SKM-1 treated with dmso at 0.1 percent for 144 hours (cell line): ENCODE measurements around the gene TM9SF1.
A peak's percentile ranks its signal among the peaks of the same experiment; 100 is the strongest.

Experiments used
- DNase-seq: peaks from one replicate; lab custom pipeline; 2025; ENCODE audit not compliant: unreplicated experiment; lab: John Stamatoyannopoulos, UW

The TM9SF1 gene

DNA sequence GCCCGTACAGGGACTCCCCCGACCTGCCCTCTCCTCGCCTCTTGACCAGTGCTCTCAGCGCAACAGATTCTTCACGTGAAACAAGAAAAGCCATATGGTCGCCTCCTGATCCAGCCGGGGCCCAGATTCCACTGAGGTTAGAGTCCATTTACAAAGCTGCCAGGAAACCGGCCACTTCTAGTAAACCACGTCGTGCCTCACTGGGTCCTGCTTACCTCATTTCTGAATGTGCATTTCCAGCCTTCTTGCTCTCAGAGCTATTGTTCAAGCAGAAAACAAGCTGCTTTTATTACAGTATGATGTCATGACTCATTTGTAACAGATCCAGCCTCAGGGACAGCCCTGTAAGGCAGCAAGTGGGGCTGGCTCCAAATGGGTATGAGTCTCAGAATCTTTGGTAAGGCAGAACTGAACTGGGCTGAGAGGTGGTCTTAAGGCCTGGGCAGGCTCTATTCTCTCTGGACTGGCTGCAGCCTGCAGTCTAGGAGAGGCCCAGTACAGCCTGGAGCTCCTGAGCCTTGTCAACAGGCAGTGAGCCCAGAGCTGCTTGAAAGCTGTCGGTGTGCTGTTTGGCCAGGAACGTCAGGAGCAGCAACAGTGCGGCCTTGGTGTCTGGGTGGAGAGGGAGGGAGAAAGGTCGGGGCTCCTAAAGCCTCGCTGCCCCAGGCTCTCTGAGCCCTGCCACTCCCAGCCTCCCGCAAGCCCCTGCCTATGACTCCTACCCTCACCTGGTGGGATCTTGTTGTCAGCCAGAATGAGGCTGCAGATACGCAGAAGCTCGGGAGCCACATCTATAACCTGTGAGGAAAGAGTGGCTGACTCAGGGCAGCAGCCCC is 15.1 kb downstream of the TM9SF1 start:
- no peak for DNase-seq

DNA sequence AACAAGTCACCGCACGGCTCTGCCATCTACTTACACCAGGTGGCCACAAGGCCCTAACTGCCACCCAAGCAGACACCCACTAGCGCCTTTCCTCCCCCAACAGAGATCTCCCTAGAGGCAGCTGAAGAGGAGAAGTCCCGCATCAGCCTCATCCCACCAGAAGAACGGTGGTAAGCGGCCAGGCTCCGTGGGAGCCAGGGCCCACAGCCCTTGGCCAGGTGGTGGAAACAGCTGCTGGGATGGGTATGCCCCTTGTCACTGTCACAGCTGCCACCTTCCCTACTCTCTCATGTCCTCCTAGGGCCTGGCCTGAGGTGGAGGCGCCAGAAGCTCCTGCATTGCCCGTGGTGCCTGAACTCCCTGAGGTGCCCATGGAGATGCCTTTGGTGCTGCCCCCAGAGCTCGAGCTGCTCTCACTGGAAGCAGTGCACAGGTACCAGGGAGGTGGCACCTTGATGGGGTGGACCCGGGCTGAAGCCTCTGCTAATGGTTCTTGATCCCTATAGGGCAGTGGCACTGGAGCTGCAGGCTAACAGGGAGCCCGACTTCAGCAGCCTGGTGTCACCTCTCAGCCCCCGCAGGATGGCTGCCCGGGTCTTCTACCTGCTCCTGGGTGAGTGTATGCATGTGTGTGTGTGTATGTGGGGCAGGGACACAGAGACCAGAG is 15.8 kb downstream of the TM9SF1 start:
- no peak for DNase-seq

DNA sequence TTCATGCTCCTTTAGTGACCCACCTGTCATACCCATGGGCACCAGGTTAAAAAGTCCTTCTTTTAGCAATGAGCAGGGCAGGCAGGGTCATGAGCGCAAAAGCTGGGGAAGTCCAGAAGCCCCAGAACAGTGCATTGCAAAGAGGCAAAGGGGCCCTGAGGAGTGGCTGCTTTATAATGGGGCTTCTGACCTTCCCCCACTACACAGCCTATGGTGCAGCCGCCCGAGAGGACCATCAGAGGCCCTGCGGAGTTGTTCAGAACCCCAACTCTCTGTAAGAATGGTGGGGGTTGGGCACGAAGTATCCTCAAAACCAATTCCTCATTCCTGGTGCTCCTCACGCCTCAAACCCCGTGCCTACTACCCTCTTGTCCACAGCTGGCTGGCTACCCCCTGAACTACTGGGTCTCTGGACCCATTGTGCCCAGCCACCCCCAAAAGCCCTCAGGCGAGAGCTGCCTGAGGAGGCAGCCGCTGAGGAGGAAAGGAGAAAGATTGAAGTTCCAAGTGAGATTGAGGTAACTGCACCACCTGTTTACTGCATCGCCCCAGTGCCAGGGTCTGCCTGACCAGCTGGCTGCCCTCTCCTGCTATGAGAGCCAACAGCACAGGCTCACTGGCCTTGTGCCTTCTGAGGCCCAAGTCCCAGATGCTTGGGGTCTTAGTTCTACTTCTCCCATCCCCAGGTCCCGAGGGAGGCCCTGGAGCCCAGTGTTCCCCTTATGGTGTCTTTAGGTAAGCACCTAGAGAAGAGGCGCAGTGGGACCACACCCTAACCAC is 16.7 kb downstream of the TM9SF1 start:
- no peak for DNase-seq

DNA sequence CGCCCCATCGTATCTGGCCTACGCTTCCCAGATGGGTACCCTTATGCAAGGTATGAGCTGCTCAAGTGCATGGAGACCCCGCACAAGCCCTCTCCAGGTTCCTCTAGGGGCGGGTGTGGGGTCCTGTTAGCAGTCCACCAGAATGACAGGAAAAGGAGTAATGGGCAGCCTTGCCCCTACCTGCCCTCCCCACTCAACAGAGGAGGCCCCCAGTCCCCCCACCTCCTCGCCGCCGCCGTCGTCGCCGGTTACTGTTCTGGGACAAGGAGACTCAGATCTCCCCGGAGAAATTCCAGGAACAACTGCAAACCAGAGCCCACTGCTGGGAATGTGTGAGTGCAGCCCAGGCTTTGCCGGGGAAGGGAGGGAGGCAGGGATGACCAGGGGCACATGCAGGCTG is 17.4 kb downstream of the TM9SF1 start:
- DNase-seq, result no peak

DNA sequence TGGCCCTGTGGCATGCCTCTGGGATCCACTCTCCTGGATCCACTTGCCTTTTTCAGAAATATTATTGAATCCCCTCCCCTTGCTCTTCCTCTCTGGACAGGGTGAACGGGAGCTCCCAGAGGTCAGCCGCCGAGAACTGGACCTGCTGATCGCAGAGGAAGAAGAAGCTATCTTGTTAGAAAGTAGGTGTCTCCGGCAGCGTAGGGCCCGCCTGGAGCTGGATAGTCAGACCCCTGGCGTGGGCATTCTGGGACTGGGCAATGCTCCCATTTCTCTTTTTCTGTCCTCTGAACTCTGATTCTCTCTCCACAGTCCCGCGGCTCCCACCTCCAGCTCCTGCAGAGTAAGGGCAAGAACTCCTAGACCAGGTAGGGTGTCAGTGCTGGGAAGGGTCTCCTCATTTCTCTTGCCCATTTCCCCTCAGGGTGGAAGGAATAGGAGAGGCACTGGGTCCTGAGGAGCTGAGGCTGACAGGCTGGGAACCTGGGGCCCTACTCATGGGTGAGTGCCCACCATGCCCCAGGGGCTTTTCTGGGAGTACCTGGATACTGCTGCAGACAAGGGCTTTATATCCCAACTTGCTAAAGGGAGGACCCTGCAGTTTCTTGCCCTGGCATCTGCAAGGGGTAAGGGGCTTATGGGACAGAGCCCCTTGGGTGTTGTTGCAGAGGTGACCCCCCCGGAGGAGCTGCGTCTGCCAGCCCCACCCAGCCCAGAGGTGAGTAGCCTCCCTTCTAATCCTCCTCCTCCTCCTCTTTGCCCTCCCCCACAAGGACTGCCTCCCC is 18.0 kb downstream of the TM9SF1 start:
- DNase-seq, result no peak

DNA sequence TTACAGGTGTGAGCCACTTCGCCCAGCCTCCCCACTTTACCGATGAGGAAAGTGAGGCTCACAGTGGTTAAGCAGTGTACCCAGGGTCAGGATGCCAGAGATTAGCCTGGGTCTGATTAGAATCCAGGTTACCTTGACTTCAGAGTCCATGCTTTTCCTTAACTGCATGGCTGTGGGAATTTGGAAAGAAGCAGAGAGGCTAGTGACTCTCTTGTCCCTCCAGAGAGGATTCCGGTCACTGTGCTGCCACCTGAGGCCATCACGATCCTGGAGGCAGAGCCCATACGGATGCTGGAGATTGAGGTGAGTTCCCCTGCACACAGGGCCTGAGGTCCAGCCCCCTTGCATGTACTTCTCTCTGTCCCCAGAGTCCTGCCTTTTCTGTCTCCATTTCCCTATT is 18.6 kb downstream of the TM9SF1 start:
- DNase-seq, result no peak

DNA sequence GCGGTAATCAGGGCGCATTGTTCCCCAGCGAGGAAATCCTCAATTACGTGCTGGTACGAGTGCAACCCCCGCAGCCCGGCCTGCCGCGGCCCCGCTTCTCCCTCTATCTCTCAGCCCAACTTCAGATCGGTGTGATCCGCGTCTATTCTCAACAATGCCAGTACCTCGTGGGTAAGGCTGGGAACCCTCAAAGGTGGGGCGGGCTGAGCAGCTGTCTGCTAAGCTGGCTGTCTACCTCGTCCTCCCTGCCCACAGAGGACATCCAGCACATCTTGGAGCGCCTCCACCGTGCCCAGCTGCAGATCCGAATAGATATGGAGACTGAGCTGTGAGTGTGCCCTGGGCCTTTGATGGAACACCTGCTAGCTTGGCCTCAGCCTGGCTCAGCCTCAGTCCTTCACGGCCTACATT is 22.4 kb downstream of the TM9SF1 start:
- DNase-seq, result no peak

DNA sequence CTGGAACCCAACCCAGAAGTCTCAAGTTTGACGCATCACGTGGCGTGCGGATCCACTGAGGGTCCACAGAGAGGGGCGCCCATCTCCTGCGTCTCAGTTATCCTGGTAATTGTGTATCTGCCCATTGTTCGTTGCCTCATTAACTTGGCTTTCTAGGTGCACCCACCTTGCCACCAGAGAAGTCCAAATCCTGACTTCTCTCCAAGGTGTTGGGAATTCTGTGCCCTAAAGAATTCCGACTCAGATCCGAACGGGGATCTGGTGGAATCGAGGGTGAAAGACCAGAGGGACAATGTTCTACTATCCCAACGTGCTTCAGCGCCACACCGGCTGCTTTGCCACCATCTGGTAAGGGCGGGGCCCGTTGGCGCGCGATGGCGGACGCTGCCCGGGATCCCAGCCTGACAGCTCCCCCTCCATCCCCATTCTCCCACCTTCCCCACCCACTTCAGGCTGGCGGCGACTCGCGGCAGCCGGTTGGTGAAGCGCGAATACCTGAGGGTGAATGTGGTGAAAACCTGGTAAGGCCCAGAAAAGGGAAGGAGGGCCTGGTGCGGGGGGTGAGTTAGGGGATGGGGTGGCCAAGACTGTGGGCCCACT is 22.9 kb downstream of the TM9SF1 start:
- no peak for DNase-seq

DNA sequence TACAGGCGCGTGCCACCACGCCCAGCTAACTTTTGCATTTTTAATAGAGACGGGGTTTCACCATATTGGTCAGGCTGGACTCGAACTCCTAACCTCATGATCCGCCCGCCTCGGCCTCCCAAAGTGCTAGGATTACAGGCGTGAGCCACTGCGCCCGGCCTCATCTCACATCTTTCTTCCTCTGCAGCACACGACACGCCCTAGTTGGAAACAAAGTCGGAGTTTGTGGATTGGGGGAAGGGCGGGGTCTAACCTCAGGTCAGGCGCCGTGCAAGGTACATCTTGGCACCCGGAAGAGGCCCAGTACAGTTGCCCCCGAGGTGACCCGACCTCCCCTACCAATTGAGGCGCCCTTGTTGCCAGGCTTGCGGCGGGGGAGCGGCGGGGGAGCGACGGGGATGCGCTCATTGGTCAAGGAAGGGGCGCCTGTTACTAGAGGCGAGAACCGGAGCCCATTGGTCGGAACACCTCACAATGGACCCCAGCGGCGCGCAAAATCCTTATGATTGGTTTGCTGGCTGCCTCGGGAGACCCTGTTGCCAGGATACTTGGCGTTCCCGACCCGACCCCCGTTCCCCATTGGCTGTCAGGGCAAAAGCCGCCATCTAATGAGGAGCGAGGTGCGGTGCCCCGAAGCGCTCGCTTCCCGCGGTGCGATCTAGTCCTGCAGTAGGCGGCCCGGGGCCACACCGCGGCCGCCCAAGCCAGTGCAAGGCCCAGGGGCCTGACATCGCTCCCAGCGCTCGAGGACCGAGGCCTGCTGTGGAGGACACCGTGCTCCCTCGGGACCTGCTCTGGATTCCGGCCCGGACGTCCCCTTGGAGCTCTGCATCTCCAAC is 23.6 kb downstream of the TM9SF1 start, which contains the start of gene REC8:
Gene REC8 (plus strand): TSS at position 659 of the 839 bp plus-strand sequence. CDS start 473 bp downstream, outside the sequence.
- no peak for DNase-seq

DNA sequence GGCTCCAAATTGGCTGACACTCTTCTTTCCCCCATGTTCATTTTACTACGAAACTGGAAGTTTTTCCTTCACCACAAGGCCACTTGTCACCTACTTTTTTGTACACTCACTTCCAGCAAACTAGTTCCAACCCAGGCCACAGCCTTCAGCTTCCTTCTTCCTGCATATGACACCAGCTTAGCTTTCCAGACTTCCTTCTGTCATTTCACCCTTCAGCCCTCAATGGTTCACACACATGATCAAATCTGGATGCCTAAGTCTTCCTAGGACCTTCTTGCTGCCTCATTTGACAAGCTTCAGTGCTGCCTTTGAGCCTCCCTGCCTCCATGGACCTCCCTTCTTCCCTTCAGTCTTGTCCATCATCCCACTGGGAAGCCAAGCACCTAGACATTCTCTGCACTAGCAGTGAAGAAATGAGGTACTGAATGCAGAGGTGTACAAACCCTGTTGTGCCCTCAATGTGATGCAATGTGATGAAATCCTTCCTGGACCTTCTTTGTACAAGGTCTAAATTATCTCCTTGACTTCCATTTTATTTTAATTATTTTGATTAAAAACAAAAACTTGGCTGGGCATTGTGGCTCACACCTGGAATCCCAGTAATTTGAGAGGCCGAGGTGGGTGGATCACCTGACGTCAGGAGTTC is 27.6 kb downstream of the TM9SF1 start:
- peak; percentile 3 for DNase-seq

DNA sequence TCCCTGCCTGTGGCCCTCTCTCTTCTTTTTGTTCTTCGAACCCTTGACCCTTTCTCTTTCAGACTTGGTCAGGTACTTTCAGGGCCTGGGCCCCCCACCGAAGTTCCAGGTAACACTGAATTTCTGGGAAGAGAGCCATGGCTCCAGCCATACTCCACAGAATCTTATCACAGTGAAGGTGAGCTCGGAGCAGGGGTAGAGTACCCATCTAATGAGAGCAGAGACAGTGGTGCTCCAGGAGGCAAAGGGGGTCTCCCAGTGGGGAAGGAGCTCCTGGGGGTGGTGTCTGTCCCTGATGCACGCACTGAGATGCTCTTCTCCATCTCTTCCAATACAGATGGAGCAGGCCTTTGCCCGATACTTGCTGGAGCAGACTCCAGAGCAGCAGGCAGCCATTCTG is 29.5 kb downstream of the TM9SF1 start:
- DNase-seq, result no peak

DNA sequence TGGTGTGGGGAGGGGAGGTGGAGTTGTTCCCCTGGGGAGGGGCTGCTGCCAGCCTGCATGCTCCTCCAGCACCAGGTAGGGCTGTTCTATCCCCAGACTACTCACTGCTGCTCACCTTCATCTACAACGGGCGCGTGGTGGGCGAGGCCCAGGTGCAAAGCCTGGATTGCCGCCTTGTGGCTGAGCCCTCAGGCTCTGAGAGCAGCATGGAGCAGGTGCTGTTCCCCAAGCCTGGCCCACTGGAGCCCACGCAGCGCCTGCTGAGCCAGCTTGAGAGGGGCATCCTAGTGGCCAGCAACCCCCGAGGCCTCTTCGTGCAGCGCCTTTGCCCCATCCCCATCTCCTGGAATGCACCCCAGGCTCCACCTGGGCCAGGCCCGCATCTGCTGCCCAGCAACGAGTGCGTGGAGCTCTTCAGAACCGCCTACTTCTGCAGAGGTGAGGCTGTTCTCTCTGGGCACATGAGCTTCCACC is 30.7 kb downstream of the TM9SF1 start:
- no peak for DNase-seq

DNA sequence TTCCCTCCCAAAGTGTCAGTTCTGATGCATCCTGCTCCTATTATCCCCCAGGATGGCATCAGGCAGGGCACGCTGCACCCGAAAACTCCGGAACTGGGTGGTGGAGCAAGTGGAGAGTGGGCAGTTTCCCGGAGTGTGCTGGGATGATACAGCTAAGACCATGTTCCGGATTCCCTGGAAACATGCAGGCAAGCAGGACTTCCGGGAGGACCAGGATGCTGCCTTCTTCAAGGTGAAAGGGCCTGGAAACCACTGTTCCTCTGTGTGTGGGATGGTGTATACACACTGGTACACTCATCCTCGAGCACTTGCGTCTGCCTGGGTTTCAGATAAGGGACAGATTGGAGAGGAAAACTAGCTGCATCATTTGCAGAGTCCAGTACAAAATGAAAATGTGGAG is 33.1 kb downstream of the TM9SF1 start:
- no peak for DNase-seq

DNA sequence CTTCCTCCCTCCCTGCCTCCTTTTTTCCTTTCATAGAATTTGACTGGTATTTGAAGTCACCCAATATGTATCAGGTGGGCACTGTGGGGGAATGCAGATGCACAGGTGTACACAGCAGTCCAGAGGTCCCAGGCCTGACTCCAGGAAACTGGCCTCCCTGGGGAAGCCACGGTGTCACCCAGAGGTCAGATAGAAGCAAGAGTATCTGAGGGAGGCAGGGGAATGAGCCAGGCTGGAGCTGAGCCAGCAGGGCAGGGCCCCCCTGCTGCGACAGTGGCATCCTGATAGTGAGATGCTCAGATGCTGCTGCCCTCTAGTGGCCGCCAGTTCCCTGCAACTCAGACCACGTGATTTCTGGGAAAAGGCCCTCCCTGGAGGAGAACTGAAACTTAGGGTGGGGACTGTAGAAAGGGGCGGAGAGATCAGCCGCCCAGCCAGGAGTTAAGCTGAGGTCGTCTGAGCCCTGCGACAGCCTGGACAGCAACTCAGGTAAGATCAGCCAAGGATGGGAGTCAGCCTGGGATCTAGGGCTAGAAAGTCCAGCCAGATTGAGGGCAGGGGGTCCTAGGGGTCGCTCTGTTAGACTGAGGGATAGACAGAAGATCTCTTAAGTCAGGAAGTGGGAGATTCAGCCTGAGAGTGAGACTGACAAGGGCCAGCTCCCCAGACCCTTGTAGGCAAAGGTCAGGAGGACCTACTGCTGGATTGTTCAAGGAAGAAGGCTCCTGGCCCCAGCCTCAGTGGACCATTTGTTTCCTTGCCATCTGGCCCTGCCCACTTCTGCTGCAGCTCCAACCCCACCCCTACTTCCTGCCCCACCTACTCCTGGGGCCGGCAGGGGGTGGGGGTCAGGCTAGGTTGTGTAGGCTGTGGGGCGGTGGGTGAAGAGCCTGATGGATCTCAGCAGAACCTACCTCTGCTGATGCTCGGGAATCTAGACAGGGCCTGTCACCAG is 34.1 kb downstream of the TM9SF1 start, which contains the start of gene IRF9:
Gene IRF9 (plus strand): TSS at position 416 of the 955 bp plus-strand sequence. CDS start 880 bp downstream, outside the sequence.
- peak; percentile 52 for DNase-seq

DNA sequence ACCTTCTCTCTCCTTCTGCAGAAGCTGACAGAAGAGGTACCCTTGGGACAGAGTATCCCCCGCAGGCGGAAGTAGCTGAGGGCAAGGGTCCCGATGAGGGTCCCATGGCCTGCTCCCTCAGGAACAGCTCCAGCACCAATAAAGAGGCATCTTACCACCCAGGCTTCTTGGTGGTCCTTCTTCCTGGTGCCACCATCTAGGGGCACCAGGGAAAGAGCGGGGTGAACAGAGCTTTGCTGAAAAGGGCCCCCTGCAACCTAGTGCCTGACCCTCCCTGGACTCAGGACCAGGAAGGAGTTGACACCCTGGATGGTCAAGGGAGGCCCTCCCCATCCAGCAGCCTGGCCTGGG is 34.8 kb downstream of the TM9SF1 start:
- DNase-seq, result no peak

DNA sequence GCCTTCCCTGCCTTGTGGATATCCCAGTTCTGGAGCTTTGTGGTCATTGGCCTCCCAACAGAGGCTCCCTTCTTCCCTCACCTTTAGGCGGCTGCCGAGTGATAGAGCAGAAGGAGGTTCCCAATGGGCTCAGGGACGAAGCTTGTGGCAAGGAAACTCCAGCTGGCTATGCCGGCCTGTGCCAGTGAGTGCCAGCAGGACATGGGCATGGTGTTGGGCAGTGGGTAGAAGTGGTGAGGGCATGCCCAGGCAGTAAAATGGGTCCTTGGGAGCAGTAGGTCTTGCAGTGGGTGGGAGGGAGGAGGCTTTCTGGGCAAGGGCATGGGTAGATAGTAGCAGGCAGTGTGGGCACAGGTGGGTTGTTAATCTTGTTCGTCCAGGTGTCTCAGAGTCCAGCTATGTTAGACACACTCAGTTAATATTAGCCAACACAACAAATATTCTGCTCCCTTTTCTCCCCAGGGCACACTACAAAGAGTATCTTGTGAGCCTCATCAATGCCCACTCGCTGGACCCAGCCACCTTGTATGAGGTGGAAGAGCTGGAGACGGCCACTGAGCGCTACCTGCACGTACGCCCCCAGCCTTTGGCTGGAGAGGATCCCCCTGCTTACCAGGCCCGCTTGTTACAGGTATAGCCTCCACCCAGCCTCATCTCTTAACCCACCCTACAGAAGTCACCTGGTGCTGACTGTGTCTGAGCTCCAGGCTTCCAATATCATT is 35.3 kb downstream of the TM9SF1 start:
- DNase-seq, result no peak

DNA sequence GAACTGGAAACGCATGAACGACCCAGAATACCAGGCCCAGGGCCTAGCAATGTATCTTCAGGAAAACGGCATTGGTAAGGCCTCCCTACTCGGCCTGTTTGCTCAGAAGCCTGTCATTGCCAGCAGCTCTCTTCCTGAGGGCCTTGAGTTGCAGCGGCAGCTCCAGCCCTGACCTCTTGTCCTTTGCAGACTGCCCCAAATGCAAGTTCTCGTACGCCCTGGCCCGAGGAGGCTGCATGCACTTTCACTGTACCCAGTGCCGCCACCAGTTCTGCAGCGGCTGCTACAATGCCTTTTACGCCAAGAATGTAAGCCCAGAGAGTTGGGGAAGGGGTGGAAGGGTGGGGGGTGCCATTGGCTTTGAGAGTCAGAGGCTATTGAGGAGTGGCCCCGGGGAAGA is 37.9 kb downstream of the TM9SF1 start:
- DNase-seq, result no peak
